ENCODE results near the gene MTA3.
"Not testable (repeated sequence)": the region's sequence is repeated elsewhere in the genome, so short reads cannot be mapped to it uniquely, and the experiment has no call there.

MTA3 gene

DNA sequence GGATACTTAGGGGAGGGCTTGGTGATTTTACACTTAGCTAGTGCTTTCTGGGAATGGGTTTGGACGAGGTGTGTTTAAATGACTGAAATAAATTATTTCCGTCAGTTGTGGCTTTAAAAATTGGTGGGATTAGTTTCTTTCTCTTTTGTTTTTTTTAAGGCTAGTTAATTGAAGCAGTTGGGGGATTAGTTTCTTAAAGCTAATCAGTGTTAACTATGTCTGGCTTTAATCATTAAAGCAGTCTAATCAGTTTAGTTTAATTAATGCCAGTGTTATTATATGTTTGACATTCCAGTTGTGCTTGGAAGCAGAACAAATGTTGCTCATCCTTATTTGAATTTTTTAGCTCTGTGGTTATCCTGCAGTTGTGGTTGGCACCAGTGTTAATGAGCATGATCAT, 10.2 kb downstream of the MTA3 start:
- peak; percentile 11 for FAIRE-seq
- DNase-seq (ENCODE audit: insufficient read length, low spot score): no peak

DNA sequence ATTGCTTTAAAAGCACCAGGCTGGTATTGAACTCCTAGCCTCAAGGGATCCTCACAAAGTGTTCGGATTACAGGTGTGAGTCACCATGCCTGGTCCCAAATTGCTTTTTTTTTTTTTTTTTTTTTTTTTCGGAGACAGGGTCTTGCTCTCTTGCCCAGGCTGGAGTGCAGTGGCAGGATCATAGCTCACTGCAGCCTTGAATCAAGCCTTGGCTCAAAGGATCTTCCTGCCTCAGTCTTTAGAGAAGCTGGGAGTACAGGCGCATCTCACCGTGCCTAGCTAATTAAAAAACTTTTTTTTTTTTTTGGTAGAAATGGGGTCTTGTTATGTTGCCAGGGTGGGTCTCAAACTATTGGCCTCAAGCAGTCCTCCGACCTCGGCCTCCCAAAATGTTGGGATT, 12.8 kb downstream of the MTA3 start:
- TF ChIP-seq POLR2A (IDR thresholded peaks at IDR 0.05; ENCODE audit: low read depth, low read length): no peak
- no peak for DNase-seq (ENCODE audit: insufficient read length, low spot score)
- no peak for FAIRE-seq

More for the DNA sequence above, 10.2 kb downstream of the MTA3 start:
- TF ChIP-seq POLR2A (IDR thresholded peaks at IDR 0.05; ENCODE audit: low read depth, low read length): no peak

GRCh38 chr2:42584628-42585027, 16.2 kb downstream of the MTA3 start:
- not testable (repeated sequence) for DNase-seq (ENCODE audit: insufficient read length, low spot score); FAIRE-seq

DNA sequence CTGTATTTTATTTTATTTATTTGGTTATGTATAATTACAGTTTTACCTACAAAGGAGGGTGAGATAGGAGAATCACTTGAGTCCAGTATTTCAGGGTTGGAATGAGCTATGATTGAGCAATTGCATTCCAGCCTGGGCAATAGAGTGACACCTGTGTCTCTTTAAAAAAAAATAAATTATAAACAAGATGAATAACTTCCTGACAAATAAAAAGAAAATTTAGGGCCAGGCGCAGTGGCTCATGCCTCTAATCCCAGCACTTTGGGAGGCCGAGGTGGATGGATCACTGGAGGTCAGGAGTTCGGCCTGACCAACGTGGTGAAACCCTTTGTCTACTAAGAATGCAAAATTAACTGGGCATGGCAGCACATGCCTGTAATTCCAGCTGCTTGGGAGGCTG, 17.3 kb downstream of the MTA3 start:
- no peak for TF ChIP-seq POLR2A (IDR thresholded peaks at IDR 0.05; ENCODE audit: low read depth, low read length)
- FAIRE-seq (no peak), DNase-seq (ENCODE audit: insufficient read length, low spot score) (no peak)

DNA sequence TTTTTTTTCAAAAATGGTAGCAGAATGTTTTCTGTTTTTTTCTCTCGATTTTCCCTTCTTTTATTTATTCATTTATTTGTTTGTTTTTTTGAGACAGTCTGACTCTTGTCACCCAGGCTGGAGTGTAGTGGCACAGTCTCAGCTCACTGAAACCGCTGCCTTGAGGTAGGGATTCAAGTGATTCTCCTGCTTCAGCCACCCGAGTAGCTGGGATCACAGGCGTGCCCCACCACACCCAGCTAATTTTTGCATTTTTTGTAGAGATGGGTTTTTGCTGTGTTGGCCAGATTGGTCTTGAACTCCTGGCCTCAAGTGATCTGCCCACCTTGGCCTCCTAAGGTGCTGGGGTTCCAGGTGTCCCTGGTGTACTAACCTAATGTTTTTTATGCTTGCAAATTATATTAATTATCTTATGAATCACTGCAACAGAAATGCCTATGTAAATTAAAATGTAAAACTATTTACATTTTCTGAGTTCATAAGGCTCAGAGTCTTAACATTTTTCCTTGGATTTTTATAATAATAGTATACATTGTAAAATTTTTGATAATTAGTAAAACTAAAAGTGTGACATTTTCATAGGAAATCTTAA, 19.2 kb downstream of the MTA3 start:
- no peak for TF ChIP-seq POLR2A (IDR thresholded peaks at IDR 0.05; ENCODE audit: low read depth, low read length)
- DNase-seq (ENCODE audit: insufficient read length, low spot score) (no peak), FAIRE-seq (no peak)

DNA sequence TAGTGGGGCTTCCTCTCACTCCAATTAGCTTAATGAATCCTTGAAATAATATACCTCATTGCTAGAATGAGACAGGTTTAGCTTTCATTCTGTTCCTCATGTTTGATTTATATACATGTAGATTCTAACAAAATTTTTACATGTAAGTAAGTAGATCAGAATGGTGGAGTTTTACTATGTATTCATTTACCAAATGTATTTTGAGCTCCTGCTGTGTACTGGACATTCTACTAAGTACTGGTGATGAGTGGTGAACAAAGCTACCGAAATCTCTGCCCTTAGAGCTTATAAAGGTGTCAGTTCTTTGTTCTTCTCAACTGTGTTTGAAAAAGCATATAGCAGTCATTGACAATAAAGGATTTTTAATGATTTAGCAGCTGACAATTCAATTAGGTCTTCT, 19.7 kb downstream of the MTA3 start:
- DNase-seq (ENCODE audit: insufficient read length, low spot score): no peak
- TF ChIP-seq POLR2A (IDR thresholded peaks at IDR 0.05; ENCODE audit: low read depth, low read length): no peak
- no peak for FAIRE-seq

GRCh38 chr2:42590176-42590575, 21.7 kb downstream of the MTA3 start:
- FAIRE-seq: no peak

GRCh38 chr2:42593282-42593681, 24.9 kb downstream of the MTA3 start:
- TF ChIP-seq POLR2A (IDR thresholded peaks at IDR 0.05; ENCODE audit: low read depth, low read length): no peak
- FAIRE-seq (no peak), DNase-seq (ENCODE audit: insufficient read length, low spot score) (no peak)

More at GRCh38 chr2:42590176-42590575, 21.7 kb downstream of the MTA3 start:
- no peak for DNase-seq (ENCODE audit: insufficient read length, low spot score)
- TF ChIP-seq POLR2A (IDR thresholded peaks at IDR 0.05; ENCODE audit: low read depth, low read length): no peak

DNA sequence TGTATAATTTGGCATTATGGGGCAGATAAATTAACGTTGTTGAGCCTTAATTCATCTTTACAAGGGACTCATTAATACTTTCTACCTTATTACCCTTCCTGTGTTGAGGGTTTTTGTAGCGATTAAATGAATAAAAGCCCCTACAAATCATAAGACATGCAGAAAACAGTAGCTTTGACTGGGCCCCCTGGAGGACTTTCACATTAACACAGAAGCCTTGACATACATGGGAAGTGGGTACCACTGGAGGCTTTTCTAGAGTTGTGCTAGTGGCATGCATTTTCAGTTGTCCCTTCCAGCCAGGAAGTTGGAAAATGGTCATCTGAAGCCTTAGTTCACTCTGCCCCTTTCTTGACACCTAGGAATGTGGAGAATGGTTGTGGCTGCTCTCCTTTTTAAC, 30.2 kb downstream of the MTA3 start:
- FAIRE-seq (no peak), DNase-seq (ENCODE audit: insufficient read length, low spot score) (no peak)
- no peak for TF ChIP-seq POLR2A (IDR thresholded peaks at IDR 0.05; ENCODE audit: low read depth, low read length)

DNA sequence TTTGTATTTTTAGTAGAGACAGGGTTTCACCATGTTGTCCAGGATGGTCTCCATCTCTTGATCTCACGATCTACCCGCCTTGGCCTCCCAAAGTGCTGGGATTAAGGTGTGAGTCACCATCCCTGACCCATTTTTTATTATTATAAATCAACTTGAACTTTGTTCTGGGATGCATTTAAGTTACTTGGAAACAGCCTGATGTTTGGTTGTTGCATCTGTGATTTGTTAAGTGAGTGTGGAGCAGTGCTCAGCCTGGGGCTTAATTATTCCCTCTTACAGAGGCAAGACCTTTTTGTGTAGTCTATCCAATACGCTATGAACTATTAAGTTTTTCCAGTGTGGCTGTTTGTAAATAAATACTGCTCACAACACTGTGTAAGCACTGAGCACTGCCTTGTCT, 32.6 kb downstream of the MTA3 start:
- DNase-seq (ENCODE audit: insufficient read length, low spot score) (no peak), FAIRE-seq (no peak)
- no peak for TF ChIP-seq POLR2A (IDR thresholded peaks at IDR 0.05; ENCODE audit: low read depth, low read length)

GRCh38 chr2:42602218-42602875, 33.9 kb downstream of the MTA3 start:
- DNase-seq (ENCODE audit: insufficient read length, low spot score) (no peak), FAIRE-seq (no peak)

GRCh38 chr2:42602876-42603219, 34.4 kb downstream of the MTA3 start:
- TF ChIP-seq POLR2A (IDR thresholded peaks at IDR 0.05; ENCODE audit: low read depth, low read length): no peak
- DNase-seq (ENCODE audit: insufficient read length, low spot score): no peak
- no peak for FAIRE-seq

More at GRCh38 chr2:42602218-42602875, 33.9 kb downstream of the MTA3 start:
- TF ChIP-seq POLR2A (IDR thresholded peaks at IDR 0.05; ENCODE audit: low read depth, low read length): no peak

DNA sequence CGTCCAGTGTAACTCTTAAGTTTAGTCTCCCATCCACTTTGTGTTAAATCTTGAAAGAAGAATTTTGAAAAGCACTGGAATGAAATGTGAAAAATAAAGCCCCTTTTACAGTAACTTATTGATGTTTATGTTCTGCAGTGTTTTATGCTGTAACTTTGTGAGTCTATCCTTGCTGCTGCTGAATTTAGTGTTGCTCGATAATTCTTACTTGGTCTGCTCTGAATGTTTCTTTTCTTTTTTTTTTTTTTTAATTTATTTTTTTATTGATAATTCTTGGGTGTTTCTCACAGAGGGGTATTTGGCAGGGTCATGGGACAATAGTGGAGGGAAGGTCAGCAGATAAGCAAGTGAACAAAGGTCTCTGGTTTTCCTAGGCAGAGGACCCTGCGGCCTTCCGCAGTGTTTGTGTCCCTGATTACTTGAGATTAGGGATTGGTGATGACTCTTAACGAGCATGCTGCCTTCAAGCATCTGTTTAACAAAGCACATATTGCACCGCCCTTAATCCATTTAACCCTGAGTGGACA, 36.0 kb downstream of the MTA3 start:
- not testable (repeated sequence) for FAIRE-seq; DNase-seq (ENCODE audit: insufficient read length, low spot score)

- not testable (repeated sequence) for DNase-seq (ENCODE audit: insufficient read length, low spot score); FAIRE-seq
These were observed 37.7 kb downstream of the MTA3 start for GRCh38 chr2:42606166-42606565.

GRCh38 chr2:42607101-42607637, 38.7 kb downstream of the MTA3 start:
- no peak for TF ChIP-seq POLR2A (IDR thresholded peaks at IDR 0.05; ENCODE audit: low read depth, low read length)
- FAIRE-seq: no peak
- no peak for DNase-seq (ENCODE audit: insufficient read length, low spot score)

Measured in H54 (cell line).